K562 (cell line): ENCODE results near the gene TP53I13. TPM values are rescaled to one million over a fixed set of nuclear protein-coding genes. Genes with fewer than 3 reads are reported as not detected.
A peak's percentile ranks its signal among the peaks of the same experiment; 100 is the strongest.

Experiments
- BRCA1 ChIP-seq, 2 experiments: fragments of 450-650 bp in 1 of 2; sonication (generic) in 1 of 2; formaldehyde crosslinking in 1 of 2; IDR thresholded peaks; 2 replicates each; pipeline versions ENCODE4 v1.5.0 to v1.6.1; 2017 to 2020; ENCODE audit warnings: mild to moderate bottlenecking in 1 of 2, missing genetic modification reagents in 1 of 2
- CCNT2 ChIP-seq: IDR thresholded peaks from 2 replicates; pipeline ENCODE4 v1.6.1; 2011; ENCODE audit warnings: borderline replicate concordance, low read depth, mild to moderate bottlenecking, moderate library complexity, mixed read lengths, low read length; ENCODE audit not compliant: insufficient read length; ENCODE audit errors: extremely low read depth
- DNMT1 ChIP-seq: fragments of 450-650 bp; IDR thresholded peaks from 2 replicates; pipeline ENCODE4 v1.6.1; 2016; ENCODE audit warnings: antibody characterized with exemption, mild to moderate bottlenecking
- FUS ChIP-seq: fragments of 200-400 bp; formaldehyde crosslinking; optimal IDR thresholded peaks from 2 replicates; pipeline ENCODE3; 2017; ENCODE audit warnings: low read depth, low read length
- HNRNPL ChIP-seq: fragments of 200-400 bp; formaldehyde crosslinking; IDR thresholded peaks from 2 replicates; pipeline ENCODE4 v1.6.1; 2017; ENCODE audit warnings: low read depth, mild to moderate bottlenecking, low read length
- PURB ChIP-seq: sonication (generic); formaldehyde crosslinking; IDR thresholded peaks from 2 replicates; pipeline ENCODE4 v1.9.0; 2021; ENCODE audit warnings: low read depth, mild to moderate bottlenecking, missing genetic modification reagents
- RBM22 ChIP-seq: fragments of 200-400 bp; formaldehyde crosslinking; IDR thresholded peaks from 2 replicates; pipeline ENCODE4 v1.6.1; 2018; ENCODE audit warnings: low read length, low read depth; ENCODE audit not compliant: poor library complexity, severe bottlenecking
- SIX5 ChIP-seq, 2 experiments: IDR thresholded peaks; 2 replicates each; pipeline ENCODE4 v1.6.1; 2011; ENCODE audit warnings: low read length in 2 of 2, borderline replicate concordance in 1 of 2, low read depth in 1 of 2, mild to moderate bottlenecking in 1 of 2, moderate library complexity in 1 of 2; ENCODE audit not compliant: insufficient read depth in 1 of 2
- XRCC3 ChIP-seq: fragments of 450-650 bp; IDR thresholded peaks from 2 replicates; pipeline ENCODE4 v1.6.1; 2017; ENCODE audit warnings: mild to moderate bottlenecking, moderate library complexity
- polyA plus RNA-seq, 8 experiments: library from polyadenylated mRNA; depleted of rRNA in 4 of 8; stranded (reverse) in 5 of 8; unstranded in 3 of 8; fragments of >200 nt; fragmentation: Nextera tagmentation in 2 of 8; fragmentation: Illumina TruSeq in 1 of 8; extraction: Ambion mirVana in 2 of 8; extraction: Trizol in 1 of 8; gene quantifications; 2 replicates each; pipeline versions ENCODE4 v1.2.1 to v1.2.3, GENCODE V29; 2011 to 2014; ENCODE audit warnings: inconsistent platforms in 1 of 8, missing spikeins in 1 of 8
- total RNA-seq, 7 experiments: library from RNA; depleted of rRNA in 6 of 7; stranded (reverse); fragments of >200 nt in 6 of 7; fragmentation: Illumina TruSeq in 2 of 7; extraction: Trizol in 2 of 7; gene quantifications; 2 replicates each; pipeline versions ENCODE4 v1.2.1 to v1.2.3, GENCODE V29; 2011 to 2021; ENCODE audit warnings: low replicate concordance in 1 of 7
- TF ChIP-seq, protein P1 (sequence below), 2 experiments: fragments of 450-650 bp; IDR thresholded peaks; 2 replicates each; pipeline ENCODE4 v1.6.1; 2016

TP53I13 gene
- total and polyA plus RNA-seq, 9 of the 15 experiments (the other 6 are each of a cell fraction or from before 2014, with no cell fraction given): 0.08 to 28.3 (median 9.1) TPM

DNA sequence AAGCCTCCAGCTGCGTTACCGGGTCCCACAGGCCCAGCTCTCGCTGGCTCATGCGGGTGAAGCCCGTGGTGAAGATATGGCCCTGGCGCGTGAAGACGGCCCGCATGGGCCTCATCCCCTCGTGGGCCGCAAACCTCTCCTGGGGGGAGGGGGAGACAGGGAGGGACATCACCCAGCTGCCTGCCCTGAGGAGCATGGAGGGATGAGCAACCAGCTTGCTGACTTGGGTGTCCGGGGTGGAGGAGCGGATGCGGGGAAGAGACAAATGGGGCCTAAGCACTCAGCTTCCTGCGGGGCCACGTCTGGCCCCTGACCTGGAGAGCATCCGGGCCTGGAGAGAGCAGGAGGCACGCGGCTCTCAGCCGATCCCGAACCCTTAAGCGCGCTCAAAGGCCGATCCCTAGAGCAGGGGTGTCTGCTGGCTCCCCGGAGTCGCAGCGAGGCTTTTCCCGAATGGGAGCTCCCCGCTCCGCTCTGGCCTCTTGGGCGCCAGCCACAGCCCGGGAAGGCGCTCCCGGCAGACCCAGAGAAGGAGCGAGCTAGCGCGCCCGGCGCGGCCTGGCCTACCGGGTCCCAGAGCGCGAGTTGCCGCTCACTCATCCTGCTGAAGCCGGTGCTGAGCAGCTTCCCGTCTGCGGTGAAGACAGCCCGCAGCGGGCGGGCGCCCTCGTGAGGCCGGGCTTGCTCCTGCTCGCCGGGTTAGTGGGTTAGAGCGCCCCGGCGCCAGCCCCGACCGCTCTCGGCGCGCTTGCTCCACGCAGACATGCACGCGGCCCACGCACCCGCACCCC is 49.2 kb downstream of the TP53I13 start (continued):
- TF ChIP-seq PURB (no peak), DNMT1 (no peak), FUS (peak; percentile 42), CCNT2 (peak; percentile 53), SIX5 (IDR thresholded peaks at IDR 0.05; ENCODE audit: borderline replicate concordance in 1 of 2, insufficient read depth in 1 of 2, low read depth in 1 of 2, low read length in 2 of 2) (no peak), BRCA1 (IDR thresholded peaks at IDR 0.05) (no peak), BRCA1 (CRISPR knock-in tag; IDR thresholded peaks at IDR 0.05) (no peak), XRCC3 (no peak), HNRNPL (peak; percentile 33), RBM22 (no peak)
- TF ChIP-seq, protein P1, sequence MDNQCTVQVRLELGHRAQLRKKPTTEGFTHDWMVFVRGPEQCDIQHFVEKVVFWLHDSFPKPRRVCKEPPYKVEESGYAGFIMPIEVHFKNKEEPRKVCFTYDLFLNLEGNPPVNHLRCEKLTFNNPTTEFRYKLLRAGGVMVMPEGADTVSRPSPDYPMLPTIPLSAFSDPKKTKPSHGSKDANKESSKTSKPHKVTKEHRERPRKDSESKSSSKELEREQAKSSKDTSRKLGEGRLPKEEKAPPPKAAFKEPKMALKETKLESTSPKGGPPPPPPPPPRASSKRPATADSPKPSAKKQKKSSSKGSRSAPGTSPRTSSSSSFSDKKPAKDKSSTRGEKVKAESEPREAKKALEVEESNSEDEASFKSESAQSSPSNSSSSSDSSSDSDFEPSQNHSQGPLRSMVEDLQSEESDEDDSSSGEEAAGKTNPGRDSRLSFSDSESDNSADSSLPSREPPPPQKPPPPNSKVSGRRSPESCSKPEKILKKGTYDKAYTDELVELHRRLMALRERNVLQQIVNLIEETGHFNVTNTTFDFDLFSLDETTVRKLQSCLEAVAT (IDR thresholded peaks at IDR 0.05): peak in 1 of 2 experiments; percentile 33; a peak in 1 of 4 replicates
